ENCODE results near the gene ITGB3BP.
"Not testable (repeated sequence)": the region's sequence is repeated elsewhere in the genome, so short reads cannot be mapped to it uniquely, and the experiment has no call there.

ITGB3BP gene, protein sequence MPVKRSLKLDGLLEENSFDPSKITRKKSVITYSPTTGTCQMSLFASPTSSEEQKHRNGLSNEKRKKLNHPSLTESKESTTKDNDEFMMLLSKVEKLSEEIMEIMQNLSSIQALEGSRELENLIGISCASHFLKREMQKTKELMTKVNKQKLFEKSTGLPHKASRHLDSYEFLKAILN

DNA sequence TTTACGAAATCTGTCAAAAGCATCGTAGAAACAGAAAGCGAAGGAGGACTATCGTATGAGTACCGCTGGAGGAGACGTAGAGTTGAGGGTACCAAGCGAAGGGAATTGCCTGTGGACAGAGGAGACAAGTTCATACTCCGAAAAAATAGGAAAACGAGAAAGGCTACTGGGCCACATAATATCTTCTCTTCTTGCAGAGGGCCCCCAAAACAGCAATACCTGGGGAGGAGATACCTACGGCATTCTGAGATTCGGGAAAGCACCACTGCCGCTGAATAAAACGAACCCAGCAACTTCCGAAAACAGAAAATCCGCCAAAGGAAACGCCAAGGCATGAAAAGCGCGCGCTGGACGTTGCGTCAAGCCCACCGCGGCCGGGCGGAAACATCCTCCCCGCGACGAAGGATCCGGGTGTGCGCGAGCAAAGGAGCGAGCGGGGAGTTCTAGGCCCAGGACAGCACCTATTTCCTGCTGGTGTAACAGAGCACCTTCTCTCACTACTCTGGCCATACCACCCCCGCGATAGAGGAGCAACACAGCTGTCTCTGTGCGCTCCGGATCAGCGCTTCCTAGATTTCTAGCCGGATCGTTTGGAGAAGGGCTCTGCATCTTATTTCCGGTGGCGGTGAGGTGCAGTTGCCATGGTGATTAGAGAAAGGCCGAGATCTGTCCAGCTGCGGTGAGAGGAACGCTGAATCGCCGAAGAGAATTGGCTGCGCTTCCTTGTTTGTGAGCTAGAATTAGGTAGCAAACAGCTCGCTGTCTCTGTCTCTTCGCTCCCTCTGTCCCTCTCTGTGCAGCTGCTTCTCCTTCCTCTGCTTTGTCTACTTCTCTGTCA is at the start of gene ITGB3BP, which contains the start of gene EFCAB7:
ITGB3BP (minus strand) TSS at position 335 of the 838 bp plus-strand sequence; CDS start at position 243, 92 bp downstream.
EFCAB7 (plus strand) TSS at position 635 of the 838 bp plus-strand sequence. CDS start 2,048 bp downstream, outside the sequence.
- peak; percentile 93 for DNase-seq

DNA sequence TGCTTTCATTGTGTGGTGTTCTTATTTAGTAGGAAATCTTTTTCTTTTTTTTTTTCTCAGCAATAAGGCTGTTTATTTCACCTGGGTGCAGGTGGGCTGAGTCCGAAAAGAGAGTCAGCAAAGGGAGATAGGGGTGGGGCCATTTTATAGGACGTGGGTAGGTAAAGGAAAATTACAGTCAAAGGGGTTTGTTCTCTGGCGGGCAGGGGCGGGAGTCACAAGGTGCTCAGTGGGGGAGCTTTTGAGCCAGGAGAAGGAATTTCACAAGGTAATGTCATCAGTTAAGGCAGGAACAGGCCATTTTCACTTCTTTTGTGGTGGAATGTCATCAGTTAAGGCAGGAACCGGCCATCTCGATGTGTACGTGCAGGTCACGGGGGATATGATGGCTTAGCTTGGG is 49.7 kb upstream of the ITGB3BP start:
- not testable (repeated sequence) for DNase-seq

DNA sequence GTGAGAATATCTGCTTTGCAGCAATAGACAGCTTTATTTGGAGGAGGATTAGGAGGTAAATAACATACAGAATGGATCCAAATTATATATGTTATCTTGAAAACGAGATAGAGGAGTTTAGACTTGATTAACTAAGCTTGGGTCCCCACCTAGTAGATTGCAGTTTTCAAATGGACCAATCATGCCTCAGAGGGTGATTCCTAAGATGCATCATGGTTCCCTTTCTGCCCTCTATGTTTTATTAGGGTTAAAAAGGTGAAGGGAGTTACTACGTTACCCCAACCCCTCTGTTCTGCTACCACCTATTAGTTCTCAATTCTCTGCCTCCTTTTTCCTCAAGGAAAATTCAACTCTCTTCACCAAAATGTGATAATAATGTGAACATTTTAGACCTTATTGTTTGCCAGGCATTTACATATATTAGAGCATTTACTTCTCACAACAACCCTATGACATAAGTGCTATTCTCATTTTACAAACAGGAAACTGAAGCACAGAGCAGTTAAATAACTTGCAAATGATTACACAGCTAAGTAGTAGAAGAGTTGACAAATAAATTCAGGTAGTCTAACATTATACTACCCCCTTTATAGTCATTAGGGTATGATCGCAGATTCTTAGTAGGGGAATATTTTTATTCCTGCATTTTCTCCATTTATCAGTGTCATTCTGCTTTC is 46.8 kb upstream of the ITGB3BP start:
- DNase-seq, result no peak

DNA sequence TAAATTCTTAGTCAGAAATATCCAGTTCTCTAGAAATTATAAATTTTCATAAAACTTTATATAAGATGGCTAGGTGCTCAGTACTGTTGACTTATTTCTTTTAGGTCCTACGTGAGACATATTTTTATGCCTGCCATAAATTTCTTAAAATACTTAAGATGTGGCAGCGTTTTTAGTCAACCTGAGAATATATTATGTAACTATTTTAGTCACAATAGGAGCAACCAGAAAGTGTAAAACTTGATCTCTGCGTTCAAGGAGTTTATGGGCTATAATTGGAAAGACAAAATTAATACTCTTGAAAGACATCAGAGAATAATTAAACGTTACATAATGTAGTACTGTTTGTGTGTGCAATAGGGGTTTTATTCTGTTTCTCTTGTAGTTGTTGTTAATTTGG is 46.0 kb upstream of the ITGB3BP start:
- no peak for DNase-seq

DNA sequence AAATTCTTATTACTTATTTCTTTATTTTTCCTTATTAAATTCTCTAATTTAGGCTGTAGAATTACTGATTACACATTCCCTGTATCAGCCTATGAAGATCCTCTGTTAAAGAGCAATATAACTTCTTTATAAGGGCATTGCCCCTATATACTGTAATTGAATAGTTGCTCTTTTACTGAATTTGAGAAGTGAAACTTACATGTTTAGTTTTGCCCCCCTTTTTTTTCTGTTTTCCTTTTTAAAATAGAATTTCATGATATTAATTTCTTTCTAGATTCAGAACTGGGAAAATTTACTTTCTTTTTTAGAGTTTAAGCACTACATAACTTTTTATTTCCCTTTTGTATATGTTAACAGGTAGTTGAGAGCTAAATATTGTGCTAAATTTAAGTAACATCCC is 40.7 kb upstream of the ITGB3BP start:
- no peak for DNase-seq

DNA sequence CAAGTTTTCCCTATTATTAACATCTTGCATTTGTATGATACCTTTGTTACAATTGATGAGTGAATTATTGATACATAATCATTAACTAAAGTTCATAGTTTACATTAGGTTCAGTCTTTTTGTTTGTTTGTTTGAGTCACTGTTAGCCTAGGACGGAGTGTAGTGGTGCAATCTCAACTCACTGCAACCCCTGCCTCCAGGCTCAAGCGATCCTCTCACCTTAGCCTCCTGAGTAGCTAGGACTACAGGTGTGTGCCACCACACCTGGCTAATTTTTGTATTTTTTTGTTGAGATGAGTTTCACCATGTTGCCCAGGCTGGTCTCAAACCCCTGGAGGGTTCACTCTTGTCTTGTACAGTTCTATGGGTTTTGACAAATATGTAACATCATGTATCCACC is 36.3 kb upstream of the ITGB3BP start:
- no peak for DNase-seq

DNA sequence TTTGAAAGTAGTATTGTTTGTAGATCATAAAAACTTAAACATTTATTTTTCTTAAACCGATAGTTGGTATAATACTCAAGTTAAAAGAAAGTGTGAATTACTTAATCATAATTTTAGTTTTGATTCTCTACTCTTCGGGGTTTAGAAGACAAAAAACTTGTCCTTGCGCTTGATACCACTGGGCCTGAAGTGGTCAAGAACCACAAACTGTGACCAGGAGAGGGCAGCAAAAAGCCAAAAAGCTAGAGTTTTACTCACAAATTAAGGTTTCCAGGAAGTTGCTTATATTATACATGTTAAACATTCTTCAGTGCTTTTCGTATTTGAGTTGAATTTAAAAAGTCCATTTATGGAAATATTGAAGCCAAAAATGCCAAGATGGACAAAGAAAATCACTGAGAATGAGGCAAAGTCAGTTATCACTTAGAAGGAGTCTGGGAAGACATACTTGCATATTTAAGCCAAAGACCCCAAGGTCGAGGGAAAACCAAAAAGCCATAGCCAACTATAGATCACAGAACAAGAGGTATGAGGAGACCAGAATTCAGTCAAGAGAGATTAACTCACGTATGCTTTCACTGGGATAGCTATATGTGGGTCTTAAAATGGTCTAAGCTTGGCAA is 34.5 kb upstream of the ITGB3BP start:
- no peak for DNase-seq

DNA sequence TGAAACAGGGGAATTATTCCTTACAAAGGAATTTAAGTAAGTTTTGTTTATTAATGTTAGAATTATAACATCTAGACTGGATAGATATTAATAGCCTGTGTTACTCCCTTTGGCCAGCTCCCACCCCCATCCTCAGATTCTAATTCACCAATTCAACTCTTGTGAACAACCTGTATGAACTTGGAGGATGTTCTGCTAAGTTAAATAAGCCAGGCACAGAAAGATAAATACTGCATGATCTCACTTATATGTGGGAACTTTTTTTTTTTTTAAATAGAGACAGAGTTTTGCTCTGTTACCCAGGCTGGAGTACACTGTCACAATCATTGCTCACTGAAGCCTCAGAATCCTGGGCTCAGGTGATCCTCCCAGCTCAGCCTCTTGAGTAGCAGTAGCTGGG is 32.5 kb upstream of the ITGB3BP start:
- no peak for DNase-seq

DNA sequence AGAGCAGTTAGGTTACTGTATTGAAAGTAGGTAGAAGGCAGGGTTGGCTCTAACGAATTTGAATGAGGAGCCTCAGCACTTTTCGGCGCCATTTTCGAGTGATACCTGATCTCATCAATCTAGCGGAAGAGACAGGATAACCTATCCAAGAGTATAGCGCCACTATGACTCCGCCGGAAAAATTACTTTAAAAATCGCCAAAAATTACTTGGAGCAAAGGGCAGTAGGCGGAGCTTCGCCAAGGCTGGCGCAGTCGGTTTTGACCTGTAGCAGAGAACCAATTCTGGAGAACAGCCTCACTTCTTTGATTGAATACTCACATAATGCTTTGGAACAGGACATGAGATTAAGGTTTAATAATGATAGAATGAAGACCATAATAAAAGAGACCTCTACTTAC is 25.9 kb upstream of the ITGB3BP start:
- DNase-seq, result no peak

DNA sequence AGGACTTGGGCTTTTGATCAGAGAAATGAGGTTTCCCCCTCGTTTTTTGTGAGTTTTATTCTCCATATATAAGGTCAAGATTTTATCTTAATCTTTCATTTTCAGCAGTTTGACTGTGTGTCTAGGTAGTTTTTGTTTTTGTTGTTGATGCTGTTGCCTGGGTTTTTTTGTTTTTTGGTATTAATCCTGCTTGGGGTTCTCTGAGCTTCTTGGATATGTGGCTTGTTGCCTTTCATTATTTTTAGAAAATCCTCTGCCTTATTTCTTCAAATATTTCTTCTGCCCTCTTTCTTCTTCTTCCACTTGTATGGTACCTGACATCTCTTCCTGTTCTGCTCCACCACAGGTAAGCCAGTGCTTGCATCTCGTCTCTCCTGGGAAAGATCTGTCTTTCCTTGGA is 25.3 kb upstream of the ITGB3BP start:
- no peak for DNase-seq

DNA sequence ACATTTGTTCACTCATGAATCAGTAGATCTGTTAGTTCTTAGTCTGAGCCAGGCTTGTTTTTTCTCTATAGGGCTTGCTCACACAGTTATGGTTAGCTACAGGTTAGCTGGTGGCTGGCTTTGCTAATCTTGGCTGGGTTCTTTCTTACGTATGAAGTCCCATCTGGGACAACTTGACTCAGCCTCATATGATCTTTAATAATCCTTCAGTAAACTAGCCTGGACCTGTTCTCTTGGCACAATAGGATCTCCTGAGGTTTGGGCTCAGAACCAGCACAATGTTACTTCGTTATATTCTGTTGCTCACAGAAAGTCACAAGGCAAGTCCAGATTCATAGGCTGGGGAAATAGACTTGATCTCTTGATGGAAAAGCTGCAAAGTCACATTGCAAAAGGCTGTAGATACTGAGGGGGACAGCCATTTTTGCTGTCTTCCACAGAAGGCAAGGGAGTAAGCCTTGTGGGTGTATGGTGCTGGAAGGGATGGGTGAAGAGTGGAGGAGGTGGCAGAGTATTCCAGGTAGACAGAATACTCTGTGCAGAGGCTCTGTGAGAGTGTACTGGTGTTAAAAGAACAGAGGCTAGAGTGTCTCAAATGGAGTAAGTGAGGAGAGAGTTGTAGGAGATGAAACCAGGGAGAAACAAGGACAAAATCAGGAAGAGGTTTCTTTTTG is 24.7 kb upstream of the ITGB3BP start:
- no peak for DNase-seq

DNA sequence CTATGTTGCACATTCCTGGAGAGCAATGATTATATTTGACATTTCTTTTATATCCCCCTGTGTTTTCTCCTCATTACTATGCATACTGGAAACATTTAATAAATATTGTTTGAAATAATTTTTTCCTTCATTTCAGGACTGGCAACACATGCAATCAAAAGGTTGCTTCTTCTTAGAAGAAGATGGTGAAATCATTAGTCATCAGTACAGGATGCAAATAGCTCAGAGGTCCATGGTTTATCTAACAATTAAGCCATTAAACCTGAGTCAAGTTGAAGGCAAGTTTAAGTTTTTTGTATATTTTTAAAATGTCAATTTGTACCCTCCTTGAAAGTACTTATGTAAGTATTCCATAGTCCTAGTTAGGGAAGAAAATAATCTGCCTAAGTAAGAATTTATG is 22.8 kb upstream of the ITGB3BP start:
- no peak for DNase-seq

DNA sequence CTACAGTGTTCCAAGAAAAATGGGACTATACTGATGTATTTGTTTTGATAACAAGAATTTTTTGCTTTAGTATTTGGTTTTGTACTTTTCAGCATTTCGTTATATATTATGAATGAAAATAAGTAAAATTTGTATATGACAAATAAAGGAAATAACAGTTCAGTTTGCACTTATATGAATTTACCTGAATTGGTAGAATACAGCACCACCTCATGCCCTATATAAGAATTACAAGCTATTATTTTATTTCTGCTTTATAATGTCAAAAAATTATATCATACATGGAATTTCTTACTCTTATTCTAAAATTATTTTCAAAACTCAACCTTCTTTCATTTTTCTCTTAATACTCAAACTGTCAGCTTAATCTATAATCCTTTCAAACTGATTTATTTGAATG is 14.9 kb upstream of the ITGB3BP start:
- DNase-seq, result no peak

DNA sequence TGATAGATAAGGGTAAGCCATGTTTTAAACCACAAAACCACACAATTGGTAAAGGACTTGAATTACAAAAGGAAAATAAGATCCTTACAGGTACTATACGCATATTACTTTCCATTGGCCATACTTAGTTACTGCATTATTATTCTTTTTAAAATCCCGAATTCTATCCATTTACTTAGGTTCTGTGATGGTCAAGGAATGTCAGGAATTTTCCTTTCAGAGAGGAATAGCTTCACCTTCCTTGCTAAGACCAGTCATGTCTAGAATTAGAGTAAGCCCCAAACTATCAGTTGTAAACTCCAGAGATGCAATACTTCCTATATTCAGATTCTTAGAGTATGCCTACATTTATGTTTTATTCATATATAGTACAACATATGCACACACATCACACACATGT is 14.0 kb upstream of the ITGB3BP start:
- no peak for DNase-seq

DNA sequence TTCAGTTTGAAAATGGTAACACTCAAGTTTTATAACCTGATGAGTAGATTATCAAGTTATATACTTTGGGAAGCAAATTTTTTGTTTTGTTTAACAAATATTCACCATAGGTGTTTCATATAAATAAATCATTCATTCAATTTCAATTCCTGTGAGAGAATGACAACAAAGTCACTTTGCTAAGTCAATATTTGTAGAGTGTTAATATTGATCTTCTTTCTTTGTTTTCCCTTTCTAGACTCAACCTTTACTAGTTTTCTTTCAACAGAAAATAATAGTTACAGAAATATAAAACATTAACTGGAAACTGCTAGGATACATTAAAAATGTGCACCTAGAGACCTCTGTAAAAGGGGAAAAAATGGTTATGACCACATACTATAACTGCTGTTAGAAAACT is 11.4 kb upstream of the ITGB3BP start:
- no peak for DNase-seq

DNA sequence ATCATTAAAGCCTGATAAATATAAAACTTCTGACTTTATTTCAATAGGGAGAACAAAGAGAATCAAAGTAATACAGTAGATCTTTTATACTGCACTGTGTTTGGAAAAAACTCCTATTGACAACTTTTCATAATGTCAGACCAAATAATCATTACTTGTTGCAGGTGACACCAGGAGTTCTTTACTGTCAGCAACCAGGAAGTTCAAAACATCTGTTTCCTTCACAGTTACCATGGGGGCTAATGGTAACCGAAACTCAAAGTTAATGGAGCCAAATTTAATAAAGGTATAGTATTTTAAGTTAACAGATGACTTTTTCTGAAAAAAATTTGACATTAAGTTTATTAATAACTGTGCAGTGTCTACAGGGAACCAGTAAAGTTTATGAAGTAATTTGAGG is 10.9 kb upstream of the ITGB3BP start:
- DNase-seq, result no peak

DNA sequence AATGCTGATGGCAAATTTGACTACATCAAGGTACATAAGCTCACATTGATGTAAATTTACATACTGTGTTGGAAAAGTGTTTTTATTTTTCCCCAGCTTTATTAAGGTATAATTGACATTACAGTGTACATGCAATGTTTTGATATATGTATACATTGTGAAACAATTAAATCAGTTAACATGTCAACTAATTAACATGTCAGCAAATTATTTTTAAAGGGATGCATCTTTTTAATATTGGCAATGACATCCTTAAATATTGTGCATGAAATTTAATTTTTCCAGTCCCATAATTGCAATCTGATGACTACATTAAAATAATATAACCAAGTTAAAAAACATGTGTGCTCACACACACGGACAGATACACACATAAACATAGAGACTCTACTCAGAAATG is 9.7 kb upstream of the ITGB3BP start:
- no peak for DNase-seq

DNA sequence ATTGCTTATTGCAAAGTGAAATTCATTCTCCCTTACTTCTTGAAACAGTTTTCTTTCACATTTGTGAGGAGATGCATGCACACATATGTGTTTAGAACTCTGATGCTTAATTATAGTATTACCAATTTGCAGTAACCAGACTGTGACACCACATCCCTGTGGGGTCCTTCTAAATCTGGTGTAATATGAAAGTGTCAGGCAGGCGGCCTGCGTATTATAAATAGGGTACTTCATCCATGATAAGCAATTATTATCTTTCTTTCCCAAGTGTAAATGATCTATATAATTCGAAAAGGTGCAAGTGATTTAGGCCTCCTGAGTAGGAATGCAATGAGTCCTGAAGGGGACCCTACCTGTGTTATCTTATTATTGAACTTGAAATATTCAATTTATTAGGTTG is 1.2 kb upstream of the ITGB3BP start:
- DNase-seq, result no peak

DNA sequence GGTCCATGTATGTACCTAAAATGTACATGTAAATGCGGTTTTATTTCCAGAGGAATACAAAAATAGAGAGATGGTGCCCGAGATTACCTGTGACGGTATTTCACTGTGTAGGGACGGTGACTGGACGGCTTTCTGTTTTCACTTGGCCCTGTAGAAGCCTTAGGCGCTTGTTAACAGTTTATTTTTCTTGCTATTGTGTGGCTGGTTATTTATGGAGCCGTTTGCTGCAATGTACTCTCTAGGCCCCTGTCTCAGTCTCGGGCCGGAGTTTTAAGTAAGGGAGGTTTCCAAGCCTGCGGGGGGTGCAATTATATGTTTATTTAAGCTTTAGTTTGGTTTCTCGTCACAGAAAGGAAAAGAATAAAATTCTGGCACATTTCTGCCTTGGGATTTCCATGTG is 713 bp upstream of the ITGB3BP start:
- DNase-seq, result peak; percentile 45

DNA sequence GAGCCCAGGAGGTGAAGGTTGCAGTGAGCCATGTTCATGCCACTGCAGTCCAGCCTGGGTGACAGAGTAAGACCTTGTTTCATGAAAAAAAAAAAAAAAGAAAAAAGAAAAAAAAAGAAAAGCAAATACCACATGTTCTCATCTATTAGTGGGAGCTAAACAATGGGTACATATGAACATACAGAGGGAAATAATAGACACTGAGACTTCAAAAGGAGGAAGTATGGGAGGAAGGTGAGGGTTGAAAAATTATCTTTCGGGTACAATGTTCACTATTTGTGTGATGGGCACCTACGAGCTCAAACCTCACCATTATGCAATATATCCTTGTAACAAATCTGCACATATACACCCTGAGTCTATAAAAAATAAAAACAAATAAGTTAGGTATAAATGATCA is 6.4 kb downstream of the ITGB3BP start:
- no peak for DNase-seq

DNA sequence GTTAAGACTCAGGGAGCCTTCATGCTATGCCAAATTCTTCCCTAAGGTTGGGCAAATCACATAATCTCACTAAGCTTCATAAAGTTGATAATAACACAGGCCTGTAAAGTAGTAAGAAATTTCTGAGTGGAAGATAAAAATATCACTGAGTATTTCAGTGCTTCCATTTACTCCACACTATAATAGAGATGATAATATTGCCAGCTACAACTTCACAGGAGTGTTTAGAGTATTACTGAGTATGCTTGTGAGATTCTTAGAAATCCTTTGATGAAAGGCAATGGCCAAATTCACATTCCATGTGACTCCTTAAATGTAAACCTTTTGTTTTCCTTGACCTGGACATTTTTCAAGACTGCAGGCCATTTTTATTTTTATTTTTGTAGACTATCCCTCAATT is 10.4 kb downstream of the ITGB3BP start:
- DNase-seq, result no peak

DNA sequence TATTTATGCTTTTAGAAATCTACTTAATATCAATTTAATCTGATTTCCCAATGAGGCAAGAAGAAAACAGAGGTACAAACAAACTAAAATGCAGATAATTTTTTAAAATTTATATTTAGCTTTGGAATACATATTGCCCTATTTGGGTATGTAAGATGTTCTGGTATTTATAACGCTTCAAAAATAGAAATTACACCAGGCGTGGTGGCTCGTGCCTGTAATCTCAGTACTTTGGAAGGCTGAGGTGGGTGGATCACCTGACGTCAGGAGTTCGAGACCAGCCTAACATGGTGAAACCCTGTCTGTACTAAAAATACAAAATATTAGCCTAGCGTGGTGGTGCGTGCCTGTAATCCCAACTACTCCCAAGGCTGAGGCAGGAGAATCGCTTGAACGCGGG is 13.3 kb downstream of the ITGB3BP start:
- no peak for DNase-seq

DNA sequence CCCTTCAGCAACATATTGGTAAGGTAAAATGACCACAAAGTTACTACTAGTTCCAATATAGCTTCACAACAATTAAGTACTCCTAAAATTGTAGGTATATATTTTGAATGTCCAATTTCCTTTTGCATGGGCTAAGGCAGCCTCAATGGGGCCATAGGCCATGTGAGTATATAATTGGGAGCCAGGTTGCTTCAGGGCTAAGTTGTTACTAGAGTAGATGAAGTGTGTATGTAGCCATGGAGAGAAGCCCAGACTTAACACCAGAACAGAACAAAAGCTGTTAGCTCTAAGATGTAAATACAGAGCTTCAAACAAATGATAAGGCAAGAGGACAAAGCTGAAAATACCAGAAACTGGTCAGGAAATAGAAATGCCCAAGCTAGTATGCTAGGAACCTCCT is 16.2 kb downstream of the ITGB3BP start:
- DNase-seq, result no peak
